ENCODE data around the gene GPR153.

- TF ChIP-seq CTCF (conservative IDR thresholded peaks at IDR 0.05; ENCODE audit: low read depth, low read length) = no peak
- TF ChIP-seq EZH2 (IDR thresholded peaks at IDR 0.05; ENCODE audit: low read length, unreplicated experiment) = no peak
Observed at GRCh38 chr1:6249739-6250689, 10.9 kb downstream of the GPR153 start.
